ENCODE data around the gene SYNGR3.

DNA sequence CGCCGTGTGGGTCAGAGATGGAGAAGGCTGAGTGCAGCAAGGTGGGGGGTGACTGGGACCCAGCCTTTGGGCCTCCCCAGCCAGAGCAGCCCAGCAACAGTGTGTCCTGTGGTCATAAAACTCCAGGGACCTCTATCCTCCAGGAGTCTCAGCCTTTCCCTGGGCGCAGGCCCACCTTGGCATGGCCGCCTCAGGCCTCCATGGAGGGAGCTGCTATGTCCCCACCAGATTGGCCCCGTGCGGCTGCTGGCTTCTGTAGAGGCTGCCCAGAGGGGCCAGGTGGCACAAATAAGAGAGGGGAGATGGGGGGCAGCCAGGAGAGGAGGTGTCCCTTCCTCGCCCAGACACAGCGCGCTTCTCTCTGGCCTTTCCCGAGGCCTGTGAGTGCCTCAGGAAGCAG lies 2.6 kb upstream of the SYNGR3 start:
- TF ChIP-seq, protein P1, sequence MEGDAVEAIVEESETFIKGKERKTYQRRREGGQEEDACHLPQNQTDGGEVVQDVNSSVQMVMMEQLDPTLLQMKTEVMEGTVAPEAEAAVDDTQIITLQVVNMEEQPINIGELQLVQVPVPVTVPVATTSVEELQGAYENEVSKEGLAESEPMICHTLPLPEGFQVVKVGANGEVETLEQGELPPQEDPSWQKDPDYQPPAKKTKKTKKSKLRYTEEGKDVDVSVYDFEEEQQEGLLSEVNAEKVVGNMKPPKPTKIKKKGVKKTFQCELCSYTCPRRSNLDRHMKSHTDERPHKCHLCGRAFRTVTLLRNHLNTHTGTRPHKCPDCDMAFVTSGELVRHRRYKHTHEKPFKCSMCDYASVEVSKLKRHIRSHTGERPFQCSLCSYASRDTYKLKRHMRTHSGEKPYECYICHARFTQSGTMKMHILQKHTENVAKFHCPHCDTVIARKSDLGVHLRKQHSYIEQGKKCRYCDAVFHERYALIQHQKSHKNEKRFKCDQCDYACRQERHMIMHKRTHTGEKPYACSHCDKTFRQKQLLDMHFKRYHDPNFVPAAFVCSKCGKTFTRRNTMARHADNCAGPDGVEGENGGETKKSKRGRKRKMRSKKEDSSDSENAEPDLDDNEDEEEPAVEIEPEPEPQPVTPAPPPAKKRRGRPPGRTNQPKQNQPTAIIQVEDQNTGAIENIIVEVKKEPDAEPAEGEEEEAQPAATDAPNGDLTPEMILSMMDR (IDR thresholded peaks at IDR 0.05 in 4 of 5, conservative IDR thresholded peaks at IDR 0.05 in 1 of 5) = no peak
- TF ChIP-seq POLR2A (IDR thresholded peaks at IDR 0.05) = no peak
